Loucy (cell line): Measurements from ENCODE around the gene FABP3.

ENCODE experiments used
- H2AFZ ChIP-seq: fragments of 200-600 bp; sonication (generic); 2 replicates; pipeline ENCODE4 v1.6.0; 2016; ENCODE audit warnings: antibody characterized with exemption, mild to moderate bottlenecking, low read length, moderate library complexity
- H3F3A ChIP-seq: fragments of 200-600 bp; 2 replicates; pipeline ENCODE4 v1.6.0; 2016; ENCODE audit warnings: antibody characterized with exemption, low read depth, mild to moderate bottlenecking
- H3K27me3 ChIP-seq: fragments of 200-600 bp; sonication (generic); 2 replicates; pipeline ENCODE4 v1.6.1; 2014; ENCODE audit warnings: low read length, mild to moderate bottlenecking; ENCODE audit not compliant: insufficient read depth, poor library complexity, severe bottlenecking
- H3K36me3 ChIP-seq: fragments of 200-600 bp; sonication (generic); 2 replicates; pipeline ENCODE4 v1.6.1; 2016; ENCODE audit warnings: low read length; ENCODE audit not compliant: insufficient read depth
- H3K4me1 ChIP-seq: fragments of 200-600 bp; sonication (generic); 2 replicates; pipeline ENCODE4 v1.5.1; 2014; ENCODE audit warnings: low read length, mild to moderate bottlenecking; ENCODE audit not compliant: insufficient read depth, poor library complexity, severe bottlenecking
- H3K4me2 ChIP-seq: fragments of 200-600 bp; sonication (generic); 2 replicates; pipeline ENCODE4 v1.6.0; 2014; ENCODE audit warnings: antibody characterized with exemption, low read length, low read depth, mild to moderate bottlenecking; ENCODE audit not compliant: poor library complexity, severe bottlenecking
- H3K4me3 ChIP-seq: fragments of 200-600 bp; sonication (generic); 2 replicates; pipeline ENCODE4 v1.5.1; 2014; ENCODE audit warnings: low read length, mild to moderate bottlenecking, mixed read lengths; ENCODE audit not compliant: poor library complexity, severe bottlenecking
- H3K79me2 ChIP-seq: fragments of 200-600 bp; sonication (generic); 2 replicates; pipeline ENCODE4 v1.6.1; 2014; ENCODE audit warnings: low read length; ENCODE audit not compliant: insufficient read depth
- H3K9ac ChIP-seq: fragments of 200-600 bp; sonication (generic); 2 replicates; pipeline ENCODE4 v1.6.0; 2014; ENCODE audit warnings: mild to moderate bottlenecking, low read depth, low read length, moderate library complexity; ENCODE audit not compliant: poor library complexity, severe bottlenecking
- H3K9me2 ChIP-seq: fragments of 200-600 bp; sonication (generic); replicated peaks from 2 replicates; pipeline ENCODE4 v1.6.1; 2016; ENCODE audit warnings: low read depth, low read length, mixed read lengths
- H3K9me3 ChIP-seq: fragments of 200-600 bp; sonication (generic); 2 replicates; pipeline ENCODE4 v1.6.1; 2014; ENCODE audit warnings: mild to moderate bottlenecking, antibody characterized with exemption, low read length, low read depth; ENCODE audit not compliant: insufficient read depth
- H4K20me1 ChIP-seq: fragments of 200-600 bp; sonication (generic); 2 replicates; pipeline ENCODE4 v1.6.0; 2014; ENCODE audit warnings: antibody characterized with exemption, low read length, mild to moderate bottlenecking; ENCODE audit not compliant: insufficient read depth, poor library complexity, severe bottlenecking
- CTCF ChIP-seq: fragments of 200-600 bp; sonication (generic); conservative IDR thresholded peaks from 2 replicates; pipeline ENCODE4 v1.5.1; 2014; ENCODE audit warnings: mild to moderate bottlenecking, antibody characterized with exemption, low read length
- EZH2phosphoT487 ChIP-seq: fragments of 200-600 bp; IDR thresholded peaks from 2 replicates; pipeline ENCODE4 v1.6.1; 2018; ENCODE audit warnings: antibody characterized with exemption, mild to moderate bottlenecking, moderate library complexity, borderline replicate concordance

The FABP3 gene

DNA sequence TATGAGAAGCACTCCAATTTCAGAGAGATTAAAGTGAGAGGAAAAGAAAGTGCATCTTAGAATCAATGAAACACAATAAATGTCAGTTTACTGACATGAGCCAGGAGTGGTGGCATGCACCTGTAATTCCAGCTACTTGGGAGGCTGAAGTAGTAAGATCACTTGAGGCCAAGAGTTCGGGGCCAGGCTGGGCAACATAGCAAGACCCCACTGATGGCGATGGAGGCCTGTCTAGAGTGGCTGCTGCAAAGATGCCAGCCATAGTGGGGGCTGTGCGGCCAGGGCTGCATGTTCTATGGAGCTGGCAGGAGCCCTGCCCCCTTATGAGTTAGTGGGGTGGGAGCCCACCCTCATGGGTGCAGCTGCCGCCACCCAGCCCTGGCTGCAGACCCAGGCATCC is 48.8 kb downstream of the FABP3 start:
- H4K20me1 ChIP-seq = no peaks in the 10 kb centered on the region
- H3K4me1 ChIP-seq = no peaks in the 10 kb centered on the region
- no peak overlapping the region for H2AFZ ChIP-seq
- H3K9me2 ChIP-seq = no peaks in the 10 kb centered on the region
- TF ChIP-seq CTCF (no peak), EZH2phosphoT487 (no peak)
- no peaks in the 10 kb centered on the region for H3K27me3 ChIP-seq
- H3K9me3 ChIP-seq = no peaks in the 10 kb centered on the region
- H3K9ac ChIP-seq = no peak overlapping the region
- no peak overlapping the region for H3K4me3 ChIP-seq
- H3K4me2 ChIP-seq = no peak overlapping the region
- no peaks in the 10 kb centered on the region for H3F3A ChIP-seq
- no peaks in the 10 kb centered on the region for H3K79me2 ChIP-seq
- H3K36me3 ChIP-seq = peaks cover 18% of the 10 kb centered on the region

DNA sequence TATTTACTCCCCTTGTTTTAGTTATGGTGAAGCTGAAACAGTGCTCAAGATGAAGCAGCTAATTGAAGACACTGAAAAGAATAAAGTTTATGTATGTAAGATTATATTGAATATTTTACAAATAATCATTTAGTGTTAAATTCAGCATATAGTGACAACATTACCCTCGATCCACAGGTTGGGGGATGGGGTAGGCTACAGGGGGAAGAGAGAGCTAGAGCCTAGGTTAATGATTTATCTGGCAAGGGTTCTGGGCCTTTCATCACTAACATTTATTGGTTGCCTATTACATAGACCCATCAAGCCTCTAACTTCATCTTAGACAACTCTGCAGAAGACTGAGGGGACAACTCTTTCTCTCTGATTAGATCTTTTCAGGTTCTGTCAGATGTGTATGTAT is 54.7 kb downstream of the FABP3 start:
- H3K4me2 ChIP-seq = no peak overlapping the region

DNA sequence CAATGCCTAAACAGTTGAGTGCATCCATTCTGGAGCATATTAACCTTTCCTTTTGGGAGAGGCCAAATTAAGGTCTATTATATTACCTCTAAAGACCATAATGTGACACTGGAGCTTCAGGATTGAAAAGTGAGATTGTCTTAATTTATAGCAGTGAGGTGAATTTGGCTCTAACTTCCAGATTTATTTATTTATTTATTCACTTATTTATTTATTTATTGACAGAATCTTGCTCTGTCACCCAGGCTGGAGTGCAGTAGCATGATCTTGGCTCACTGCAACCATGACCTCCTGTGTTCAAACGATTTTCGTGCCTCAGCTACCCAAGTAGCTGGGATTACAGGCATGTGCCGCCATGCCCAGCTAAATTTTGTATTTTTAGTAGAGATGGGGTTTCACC is 57.0 kb downstream of the FABP3 start:
- H2AFZ ChIP-seq = no peak overlapping the region
- no peaks in the 10 kb centered on the region for H4K20me1 ChIP-seq
- no peak overlapping the region for H3K4me3 ChIP-seq
- no peak overlapping the region for H3K9ac ChIP-seq
- no peaks in the 10 kb centered on the region for H3K4me1 ChIP-seq
- no peaks in the 10 kb centered on the region for H3K9me3 ChIP-seq
- TF ChIP-seq CTCF (no peak), EZH2phosphoT487 (no peak)
- H3K4me2 ChIP-seq = no peak overlapping the region
- no peaks in the 10 kb centered on the region for H3K79me2 ChIP-seq
- H3K9me2 ChIP-seq = no peaks in the 10 kb centered on the region
- H3K27me3 ChIP-seq = no peaks in the 10 kb centered on the region
- H3K36me3 ChIP-seq = peaks cover 64% of the 10 kb centered on the region
- no peaks in the 10 kb centered on the region for H3F3A ChIP-seq

More for the DNA sequence above, 54.7 kb downstream of the FABP3 start:
- H4K20me1 ChIP-seq = no peaks in the 10 kb centered on the region
- H3K4me1 ChIP-seq = no peaks in the 10 kb centered on the region
- H3K27me3 ChIP-seq = no peaks in the 10 kb centered on the region
- H3K4me3 ChIP-seq = no peak overlapping the region
- no peaks in the 10 kb centered on the region for H3K9me3 ChIP-seq
- no peak for TF ChIP-seq EZH2phosphoT487
- no peak for TF ChIP-seq CTCF
- no peak overlapping the region for H3K9ac ChIP-seq
- H2AFZ ChIP-seq = no peak overlapping the region
- H3K79me2 ChIP-seq = no peaks in the 10 kb centered on the region
- H3K36me3 ChIP-seq = peaks cover 48% of the 10 kb centered on the region
- H3K9me2 ChIP-seq = no peaks in the 10 kb centered on the region
- no peaks in the 10 kb centered on the region for H3F3A ChIP-seq
